HG03354 (cell line): Measurements from ENCODE around the gene ADAMTS15.

Source experiments
- ATAC-seq: cut with Tn5 transposase; IDR thresholded peaks from one replicate; pipeline ENCODE4 v1.9.1; 2021; ENCODE audit warnings: mild to moderate bottlenecking; ENCODE audit not compliant: unreplicated experiment, poor library complexity, severe bottlenecking

ADAMTS15 gene

GRCh38 chr11:130416530-130416882 lies 31.9 kb upstream of the ADAMTS15 start:
- no peak for ATAC-seq

GRCh38 chr11:130416906-130417305 lies 31.5 kb upstream of the ADAMTS15 start:
- ATAC-seq: no peak

DNA sequence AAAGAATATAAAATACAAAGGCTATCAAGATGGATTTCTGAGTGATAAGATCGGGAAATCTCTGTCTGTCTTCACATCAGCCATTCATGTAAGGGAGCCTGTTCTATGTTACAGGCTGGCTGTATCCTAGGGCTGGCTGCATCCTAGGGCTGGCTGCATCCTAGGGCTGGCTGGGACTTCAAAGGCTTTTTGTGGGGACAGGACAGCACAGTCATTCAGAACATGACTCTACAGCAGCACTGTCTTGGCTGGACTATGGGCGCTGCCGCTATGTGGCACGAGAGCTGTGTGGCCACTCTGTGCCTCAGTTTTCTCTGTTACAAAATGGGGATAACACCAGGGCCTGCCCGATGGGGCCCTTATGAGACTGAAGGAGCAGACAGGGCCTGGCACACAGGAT lies 30.2 kb upstream of the ADAMTS15 start:
- no peak for ATAC-seq

- no peak for ATAC-seq
Observed at GRCh38 chr11:130418756-130419155, 29.7 kb upstream of the ADAMTS15 start.

DNA sequence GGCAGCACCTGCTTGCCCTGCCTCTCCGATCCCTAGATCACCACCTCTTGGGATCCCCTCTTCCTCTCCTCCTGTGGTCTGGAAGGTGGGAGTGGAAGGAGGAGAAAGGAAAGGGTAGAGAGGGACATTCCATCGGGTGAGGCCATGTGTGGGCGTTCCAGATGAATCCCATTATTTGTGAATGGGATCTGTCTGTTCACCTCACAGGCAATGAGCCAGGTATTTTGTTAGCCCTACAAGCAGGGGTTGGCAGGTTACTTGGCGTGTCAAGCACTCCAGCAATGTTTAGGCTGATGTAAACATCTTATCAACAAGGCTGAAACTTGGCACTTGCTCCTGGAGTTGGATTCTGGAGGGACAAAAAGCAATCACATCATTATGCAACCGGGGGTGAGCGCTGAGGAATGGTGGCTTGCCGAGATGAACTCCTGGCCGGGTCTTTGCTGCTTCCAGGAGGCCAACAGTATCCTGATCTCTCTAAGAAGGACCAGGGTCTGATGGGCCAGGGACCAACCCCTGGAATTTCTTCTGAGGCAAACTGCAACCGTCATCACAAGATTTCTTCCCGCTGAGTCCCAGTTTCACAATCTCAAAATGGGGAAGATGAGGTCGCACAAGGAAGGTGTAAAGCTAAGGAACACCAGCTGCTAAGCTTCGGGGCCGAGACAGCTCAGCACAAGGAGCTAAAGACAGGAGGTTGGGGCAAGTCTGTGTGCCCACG lies 27.8 kb upstream of the ADAMTS15 start:
- ATAC-seq: no peak

- no peak for ATAC-seq
Observed at GRCh38 chr11:130421199-130421585, 27.3 kb upstream of the ADAMTS15 start.

DNA sequence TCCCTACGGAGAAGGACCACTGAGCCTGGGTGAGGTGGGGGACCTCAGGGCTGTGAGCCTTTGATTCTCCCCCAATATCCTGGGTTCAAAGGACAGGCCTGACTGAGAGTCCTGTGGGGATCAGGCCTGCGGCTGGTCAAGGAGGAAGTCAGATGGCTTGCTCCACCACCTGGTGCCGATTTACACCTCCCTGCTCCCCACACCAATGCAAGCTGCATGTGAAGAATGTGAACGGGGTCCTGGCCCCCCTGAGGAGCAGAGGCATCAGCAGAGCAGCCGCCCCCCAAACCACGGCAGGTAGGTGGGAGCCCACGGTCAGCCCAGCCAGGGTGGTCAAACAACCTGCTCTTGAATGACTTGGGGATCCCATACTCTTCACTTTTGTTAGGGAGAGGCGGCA lies 26.7 kb upstream of the ADAMTS15 start:
- no peak for ATAC-seq

DNA sequence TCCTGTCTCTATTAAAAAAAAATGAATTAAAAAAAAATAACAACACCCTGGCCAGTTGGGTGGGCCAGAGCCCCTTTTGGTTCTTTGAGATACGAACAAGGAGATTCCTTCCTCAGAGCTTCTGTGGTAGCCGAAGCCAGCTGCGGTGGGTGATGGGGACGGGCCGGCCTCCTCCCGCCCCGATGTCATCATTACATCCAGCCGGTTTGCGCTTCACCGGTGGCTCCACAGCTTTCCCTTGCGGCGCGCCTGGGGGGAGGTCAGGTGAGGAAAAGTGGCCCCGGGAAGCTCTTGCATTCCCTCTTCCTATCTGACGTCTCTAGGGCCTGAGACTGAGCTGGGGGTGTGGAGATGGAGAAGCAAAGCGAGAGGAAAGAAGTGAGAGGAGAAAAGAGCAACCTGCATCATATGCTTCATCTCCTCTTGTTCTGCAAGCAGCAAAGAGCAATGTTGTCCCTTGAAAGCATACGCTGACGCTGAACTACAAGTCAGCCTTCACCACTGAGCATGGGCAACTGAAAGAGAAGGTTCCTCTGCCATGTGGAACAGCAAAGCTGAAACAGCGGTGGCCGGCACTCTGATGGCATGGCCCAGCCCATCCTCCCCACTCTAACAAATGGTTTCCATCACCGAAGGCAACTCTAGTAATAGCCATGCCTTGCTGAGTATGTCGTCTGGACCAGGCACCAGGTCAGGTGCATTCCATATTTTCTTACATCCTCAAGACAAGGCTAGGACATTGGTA lies 26.0 kb upstream of the ADAMTS15 start:
- ATAC-seq: no peak

DNA sequence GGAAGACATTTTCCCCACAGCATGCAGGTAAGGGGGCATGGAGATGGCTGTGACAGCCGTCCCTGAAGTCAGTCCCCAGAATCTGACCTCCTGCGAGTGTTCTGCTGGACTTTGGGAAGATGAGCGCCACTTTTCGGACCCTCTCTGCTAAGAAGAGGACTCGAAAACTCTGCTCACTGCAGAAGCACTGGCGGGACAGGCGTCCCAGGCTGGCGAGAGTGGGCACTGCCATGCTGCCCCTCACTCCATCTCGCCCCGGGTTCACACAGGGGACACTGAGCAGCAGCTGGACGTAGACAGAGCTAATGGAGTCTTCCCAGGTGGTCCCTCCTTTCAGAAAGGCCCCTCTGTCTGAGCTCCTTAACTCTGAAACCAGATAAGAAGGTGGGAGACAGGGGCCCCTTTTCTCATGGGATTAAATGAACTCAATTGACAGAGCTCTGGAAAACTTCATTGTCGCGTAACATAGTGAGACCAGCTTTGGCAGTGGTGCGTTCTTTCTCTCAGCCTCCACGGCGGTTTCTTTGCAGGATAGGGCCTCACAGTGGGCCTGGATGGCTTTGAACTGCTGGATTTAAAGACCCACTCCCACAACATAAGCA lies 24.8 kb upstream of the ADAMTS15 start:
- ATAC-seq: no peak

DNA sequence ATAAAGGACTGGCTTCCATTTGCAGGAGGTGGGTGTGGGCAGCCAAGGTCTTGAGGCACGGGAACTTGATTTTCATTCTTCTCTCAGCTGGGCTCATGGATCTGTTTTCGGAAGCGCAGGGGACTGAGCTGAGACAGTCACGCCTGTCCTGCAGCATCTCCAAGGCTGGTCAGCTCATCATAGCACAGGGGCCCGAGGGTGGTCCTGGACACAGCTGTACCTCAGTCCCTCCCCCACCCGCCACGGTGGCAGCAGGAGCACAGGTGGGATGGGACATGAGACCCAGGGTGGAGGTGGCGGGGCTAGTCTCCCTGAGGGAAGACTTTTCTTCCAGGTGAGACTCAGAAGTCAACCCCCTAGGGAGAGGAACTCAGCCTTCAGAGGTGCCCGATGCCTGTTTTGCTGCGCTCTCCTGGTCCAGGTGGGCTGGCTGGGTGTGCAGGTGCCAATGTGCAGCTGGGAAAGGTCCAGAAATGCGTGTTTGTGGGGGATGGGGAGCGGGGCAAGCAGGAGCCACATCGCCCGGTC lies 23.8 kb upstream of the ADAMTS15 start:
- no peak for ATAC-seq

DNA sequence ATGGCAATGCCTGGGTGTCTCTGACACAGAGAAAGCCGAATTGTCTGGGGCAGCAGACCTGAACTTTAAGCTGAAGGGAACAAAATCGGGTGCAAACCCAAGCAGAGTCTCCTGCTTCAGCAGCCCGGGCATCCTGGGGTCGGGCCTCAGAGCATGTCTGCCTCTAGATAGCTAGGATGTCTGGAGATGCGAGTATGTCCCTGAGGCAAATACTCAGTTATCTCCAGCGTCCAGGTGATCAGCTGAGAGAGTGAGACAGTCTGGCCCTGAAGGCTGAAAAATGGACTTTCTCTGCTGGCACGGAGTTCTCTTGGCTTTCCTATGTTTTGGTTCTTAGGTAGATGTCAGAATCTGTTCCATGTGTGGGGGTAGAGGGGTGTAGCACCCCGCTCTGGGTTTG lies 23.3 kb upstream of the ADAMTS15 start:
- ATAC-seq: no peak

GRCh38 chr11:130426223-130426836 lies 22.1 kb upstream of the ADAMTS15 start:
- ATAC-seq: no peak

- no peak for ATAC-seq
Observed at GRCh38 chr11:130426837-130427341, 21.6 kb upstream of the ADAMTS15 start.

- ATAC-seq: no peak
Observed at GRCh38 chr11:130427581-130428315, 20.7 kb upstream of the ADAMTS15 start.

- ATAC-seq: no peak
Observed at GRCh38 chr11:130428316-130429119, 19.9 kb upstream of the ADAMTS15 start, which contains the start of gene ADAMTS8. ADAMTS8 (minus strand) TSS chr11:130428609; CDS start chr11:130428286, 323 bp downstream.

- ATAC-seq: no peak
Observed at GRCh38 chr11:130429120-130429681, 19.2 kb upstream of the ADAMTS15 start.

- ATAC-seq: no peak
Observed at GRCh38 chr11:130429983-130430382, 18.5 kb upstream of the ADAMTS15 start.

- peak; percentile 49 for ATAC-seq
Observed at GRCh38 chr11:130431331-130431773, 17.1 kb upstream of the ADAMTS15 start.
